Spleen (tissue), 7 donors: Measurements from ENCODE around the gene RSPH1.

Experiments
- CTCF ChIP-seq, 11 experiments: fragments of 200-600 bp in 7 of 11; fragments of 450-650 bp in 4 of 11; sonication (generic) in 4 of 11; IDR thresholded peaks in 8 of 11; conservative IDR thresholded peaks in 3 of 11; 1 replicate in 7 of 11; 2 replicates in 4 of 11; pipeline versions ENCODE4 v1.4.0 to v1.8.0; 2016 to 2021; ENCODE audit warnings: antibody characterized with exemption in 11 of 11, inconsistent platforms in 4 of 11, mild to moderate bottlenecking in 1 of 11
- POLR2A ChIP-seq, 3 donors: fragments of 450-650 bp; IDR thresholded peaks; one replicate each; pipeline ENCODE4 v1.5.1; 2017; ENCODE audit warnings: antibody characterized with exemption in 3 of 3, mild to moderate bottlenecking in 1 of 3
- POLR2AphosphoS5 ChIP-seq, 3 donors: sonication (generic); formaldehyde crosslinking; IDR thresholded peaks; one replicate each; pipeline ENCODE4 v1.5.1; 2017; ENCODE audit warnings: antibody characterized with exemption in 3 of 3
- donor health status: DM: no; HTN: no; CAD: no; lungs with moderate emphysema.
- donor health status: DM: no; HTN: no; CAD: no.
- donor health status: DM: no; HTN: no; CAD: no.

- TF ChIP-seq POLR2A (IDR thresholded peaks at IDR 0.05) (no peak), CTCF (IDR thresholded peaks at IDR 0.05 in 8 of 11, conservative IDR thresholded peaks at IDR 0.05 in 3 of 11) (no peak), POLR2AphosphoS5 (IDR thresholded peaks at IDR 0.05) (no peak)
Observed at GRCh38 chr21:42468491-42469131, 27.4 kb downstream of the RSPH1 start.
